Liver (tissue), 9 donors: Measurements from ENCODE around the gene SDK2. TPM values are rescaled to one million over a fixed set of nuclear protein-coding genes. Genes with fewer than 3 reads are reported as not detected.

Experiments used
- DNase-seq: peaks from one replicate; pipeline ENCODE4 v3.0.0-alpha.2; 2017; ENCODE audit warnings: low spot score
- H3K27ac ChIP-seq, 2 donors: one replicate each; pipeline ENCODE4 v1.7.0; 2013; ENCODE audit warnings: inconsistent platforms in 2 of 2, low read length in 2 of 2, control low read depth in 1 of 2, low read depth in 1 of 2, mild to moderate bottlenecking in 1 of 2
- H3K27me3 ChIP-seq, 4 donors: one replicate each; pipeline versions ENCODE4 v1.6.1 to v1.7.0; 2013; ENCODE audit warnings: low read length in 3 of 4, inconsistent platforms in 1 of 4, mild to moderate bottlenecking in 1 of 4, moderate library complexity in 1 of 4; ENCODE audit not compliant: control insufficient read depth in 4 of 4, insufficient read depth in 4 of 4
- H3K36me3 ChIP-seq, 4 donors: one replicate each; pipeline versions ENCODE4 v1.6.1 to v1.7.0; 2013; ENCODE audit warnings: low read length in 3 of 4, mild to moderate bottlenecking in 3 of 4, low read depth in 1 of 4, moderate library complexity in 1 of 4; ENCODE audit not compliant: control insufficient read depth in 4 of 4, insufficient read depth in 3 of 4
- H3K4me1 ChIP-seq, 4 donors: one replicate each; pipeline versions ENCODE4 v1.6.1 to v1.7.0; 2013; ENCODE audit warnings: low read length in 3 of 4, mild to moderate bottlenecking in 3 of 4, moderate library complexity in 1 of 4; ENCODE audit not compliant: control insufficient read depth in 4 of 4, insufficient read depth in 4 of 4
- H3K4me3 ChIP-seq, 3 donors: one replicate each; pipeline versions ENCODE4 v1.6.1 to v1.7.0; 2013; ENCODE audit warnings: low read length in 3 of 3, control low read depth in 1 of 3, low read depth in 1 of 3, mild to moderate bottlenecking in 1 of 3
- H3K9ac ChIP-seq, 2 donors: one replicate each; pipeline ENCODE4 v1.7.0; 2013; ENCODE audit warnings: low read length in 2 of 2, mild to moderate bottlenecking in 2 of 2, moderate library complexity in 2 of 2, control low read depth in 1 of 2, low read depth in 1 of 2
- H3K9me3 ChIP-seq, 4 donors: one replicate each; pipeline versions ENCODE4 v1.6.1 to v1.7.0; 2013; ENCODE audit warnings: low read length in 3 of 4; ENCODE audit not compliant: control insufficient read depth in 4 of 4
- ATF3 ChIP-seq: IDR thresholded peaks from 2 replicates; pipeline ENCODE4 v1.6.1; 2016; ENCODE audit warnings: antibody characterized with exemption
- EGR1 ChIP-seq, 2 donors: IDR thresholded peaks; 2 replicates each; pipeline ENCODE4 v1.6.1; 2016 to 2018; ENCODE audit warnings: antibody characterized with exemption in 2 of 2, low read depth in 2 of 2
- FOXA1 ChIP-seq: IDR thresholded peaks from 2 replicates; pipeline ENCODE4 v1.6.1; 2016; ENCODE audit warnings: antibody characterized with exemption
- GABPA ChIP-seq, 2 donors: IDR thresholded peaks in 1 of 2; conservative IDR thresholded peaks in 1 of 2; 2 replicates each; pipeline ENCODE4 v1.6.1; 2016; ENCODE audit warnings: antibody characterized with exemption in 2 of 2, mild to moderate bottlenecking in 1 of 2, moderate library complexity in 1 of 2
- HNF4A ChIP-seq, 2 donors: conservative IDR thresholded peaks; 2 replicates each; pipeline ENCODE4 v1.6.1; 2016; ENCODE audit warnings: antibody characterized with exemption in 2 of 2, mild to moderate bottlenecking in 2 of 2
- HNF4G ChIP-seq: IDR thresholded peaks from 2 replicates; pipeline ENCODE4 v1.6.1; 2016; ENCODE audit warnings: antibody characterized with exemption
- MAX ChIP-seq: IDR thresholded peaks from 2 replicates; pipeline ENCODE4 v1.6.1; 2016; ENCODE audit warnings: antibody characterized with exemption
- NR2F2 ChIP-seq: IDR thresholded peaks from 2 replicates; pipeline ENCODE4 v1.6.1; 2016; ENCODE audit warnings: antibody characterized with exemption
- RAD21 ChIP-seq, 2 donors: IDR thresholded peaks; 2 replicates each; pipeline ENCODE4 v1.6.1; 2016; ENCODE audit warnings: antibody characterized with exemption in 2 of 2, mild to moderate bottlenecking in 2 of 2
- REST ChIP-seq: IDR thresholded peaks from 2 replicates; pipeline ENCODE4 v1.6.1; 2016; ENCODE audit warnings: antibody characterized with exemption, mild to moderate bottlenecking
- RXRA ChIP-seq, 2 donors: IDR thresholded peaks; 2 replicates each; pipeline ENCODE4 v1.6.1; 2017 to 2018; ENCODE audit warnings: antibody characterized with exemption in 2 of 2, mild to moderate bottlenecking in 1 of 2
- SP1 ChIP-seq: IDR thresholded peaks from 2 replicates; pipeline ENCODE4 v1.6.1; 2018; ENCODE audit warnings: antibody characterized with exemption, mild to moderate bottlenecking
- TAF1 ChIP-seq: conservative IDR thresholded peaks from 2 replicates; pipeline ENCODE4 v1.6.1; 2016; ENCODE audit warnings: antibody characterized with exemption, mild to moderate bottlenecking
- YY1 ChIP-seq: IDR thresholded peaks from 2 replicates; pipeline ENCODE4 v1.6.1; 2016; ENCODE audit warnings: antibody characterized with exemption, mild to moderate bottlenecking
- ZBTB33 ChIP-seq: IDR thresholded peaks from 2 replicates; pipeline ENCODE4 v1.6.1; 2016; ENCODE audit warnings: antibody characterized with exemption
- WGBS: extraction: QIAGEN DNeasy Blood & Tissue Kit; methylation state at CpG from one replicate; pipeline ENCODE4 v1.1.7; 2013; 5-methylcytosine and 5-hydroxymethylcytosine counted together
- polyA plus RNA-seq, 2 donors: library from polyadenylated mRNA; stranded (reverse) in 1 of 2; unstranded in 1 of 2; fragments of 200-250 nt in 1 of 2; fragments of >200 nt in 1 of 2; fragmentation: Nextera tagmentation in 1 of 2; extraction: Ambion mirVana in 1 of 2; gene quantifications; one replicate each; pipeline versions ENCODE4 v1.2.1 to v1.2.3, GENCODE V29; 2013 to 2015
- total RNA-seq, 2 donors: library from RNA; depleted of rRNA; stranded (reverse); fragments of >200 nt; gene quantifications; one replicate each; pipeline ENCODE4 v1.2.3, GENCODE V29; 2014
- TF ChIP-seq, protein P1 (sequence below): fragments of 150-350 bp; IDR thresholded peaks from 2 replicates; pipeline ENCODE4 v1.5.1; 2017; ENCODE audit warnings: improper control_type of control experiment, low read depth, low read length; ENCODE audit not compliant: missing input control
- donor health status: healthy.
- donor health status: healthy.
- donor health status: healthy.
- donor health status: healthy.
- donor health status: healthy.

The SDK2 gene
- total and polyA plus RNA-seq, 4 donors, result 0.05 to 0.42 (median 0.10) TPM

DNA sequence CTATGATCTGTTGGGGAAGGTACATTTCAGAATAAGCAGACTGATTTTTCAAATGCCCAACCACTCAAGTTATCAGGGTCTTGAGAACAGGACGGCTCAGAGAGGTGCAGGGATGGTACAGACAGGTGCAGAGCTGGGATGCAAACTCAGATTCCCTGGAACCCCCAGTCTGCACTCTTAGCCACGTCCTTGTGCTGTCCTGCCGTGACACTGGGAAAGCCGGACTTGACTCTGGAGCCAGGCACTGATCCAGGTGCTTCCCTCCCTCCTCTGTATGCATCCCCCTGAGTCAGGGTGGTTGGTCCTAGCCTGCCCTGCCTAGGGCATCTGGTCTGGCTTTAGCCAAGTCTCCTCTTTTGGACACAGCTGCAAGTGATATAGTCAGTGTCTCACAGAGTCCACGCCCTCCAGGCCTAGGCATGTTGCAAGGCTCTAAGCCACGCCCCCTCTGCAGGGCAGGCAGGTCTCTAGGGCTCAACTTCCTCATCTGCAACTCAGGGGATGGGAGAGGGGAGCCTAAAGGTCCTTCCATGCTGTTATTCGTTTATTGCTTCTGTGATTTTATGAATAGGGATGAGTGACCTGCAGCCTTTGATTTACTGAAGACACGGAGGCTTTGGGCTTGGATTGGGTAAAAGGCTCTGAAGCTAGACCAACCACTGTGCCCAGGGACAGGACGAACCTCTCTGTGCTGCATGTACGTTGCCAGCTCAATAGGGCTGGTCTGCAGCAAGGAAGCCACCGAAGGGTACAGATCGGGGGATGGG is 97.3 kb downstream of the SDK2 start:
- 68% methylated on average over 12 of the region's 12 CpGs for WGBS
- no peaks in the 10 kb centered on the region for H3K36me3 ChIP-seq
- H3K9me3 ChIP-seq, result no peaks in the 10 kb centered on the region
- DNase-seq, result peak; percentile 41
- H3K9ac ChIP-seq, result no peak overlapping the region
- no peaks in the 10 kb centered on the region for H3K27me3 ChIP-seq
- TF ChIP-seq YY1, result no peak
- TF ChIP-seq ZBTB33, result no peak
- TF ChIP-seq NR2F2, result no peak
- TF ChIP-seq EGR1 (IDR thresholded peaks at IDR 0.05; ENCODE audit: low read depth in 2 of 2), result no peak
- TF ChIP-seq RXRA (IDR thresholded peaks at IDR 0.05), result no peak
- TF ChIP-seq REST, result no peak
- no peak for TF ChIP-seq MAX
- TF ChIP-seq HNF4G, result no peak
- TF ChIP-seq ATF3, result no peak
- no peak for TF ChIP-seq HNF4A (conservative IDR thresholded peaks at IDR 0.05)
- TF ChIP-seq RAD21 (IDR thresholded peaks at IDR 0.05), result no peak
- no peak for TF ChIP-seq FOXA1
- TF ChIP-seq SP1, result no peak
- TF ChIP-seq TAF1, result no peak
- TF ChIP-seq, protein P1, sequence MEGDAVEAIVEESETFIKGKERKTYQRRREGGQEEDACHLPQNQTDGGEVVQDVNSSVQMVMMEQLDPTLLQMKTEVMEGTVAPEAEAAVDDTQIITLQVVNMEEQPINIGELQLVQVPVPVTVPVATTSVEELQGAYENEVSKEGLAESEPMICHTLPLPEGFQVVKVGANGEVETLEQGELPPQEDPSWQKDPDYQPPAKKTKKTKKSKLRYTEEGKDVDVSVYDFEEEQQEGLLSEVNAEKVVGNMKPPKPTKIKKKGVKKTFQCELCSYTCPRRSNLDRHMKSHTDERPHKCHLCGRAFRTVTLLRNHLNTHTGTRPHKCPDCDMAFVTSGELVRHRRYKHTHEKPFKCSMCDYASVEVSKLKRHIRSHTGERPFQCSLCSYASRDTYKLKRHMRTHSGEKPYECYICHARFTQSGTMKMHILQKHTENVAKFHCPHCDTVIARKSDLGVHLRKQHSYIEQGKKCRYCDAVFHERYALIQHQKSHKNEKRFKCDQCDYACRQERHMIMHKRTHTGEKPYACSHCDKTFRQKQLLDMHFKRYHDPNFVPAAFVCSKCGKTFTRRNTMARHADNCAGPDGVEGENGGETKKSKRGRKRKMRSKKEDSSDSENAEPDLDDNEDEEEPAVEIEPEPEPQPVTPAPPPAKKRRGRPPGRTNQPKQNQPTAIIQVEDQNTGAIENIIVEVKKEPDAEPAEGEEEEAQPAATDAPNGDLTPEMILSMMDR, result no peak
- no peak for TF ChIP-seq GABPA (IDR thresholded peaks at IDR 0.05 in 1 of 2, conservative IDR thresholded peaks at IDR 0.05 in 1 of 2)
- H3K4me3 ChIP-seq, result no peak overlapping the region
- no peaks in the 10 kb centered on the region for H3K4me1 ChIP-seq
- no peak overlapping the region for H3K27ac ChIP-seq
